Subcutaneous adipose tissue (tissue), 4 donors: ENCODE measurements around the gene KISS1. TPM values are rescaled to one million over a fixed set of nuclear protein-coding genes. Genes with fewer than 3 reads are reported as not detected.

Experiments used
- CTCF ChIP-seq: fragments of 450-650 bp; IDR thresholded peaks from one replicate; pipeline ENCODE4 v1.5.1; 2016; ENCODE audit warnings: low read depth, mild to moderate bottlenecking, control low read depth, antibody characterized with exemption, moderate library complexity
- total RNA-seq, 4 donors: library from RNA; depleted of rRNA; stranded (reverse); fragments of >200 nt; gene quantifications; one replicate each; pipeline ENCODE4 v1.1.0, GENCODE V29; 2016

The KISS1 gene
- total RNA-seq, 4 donors from 2014 or later = not detected

GRCh38 chr1:204228896-204229295, 32.6 kb upstream of the KISS1 start:
- no peak for TF ChIP-seq CTCF

GRCh38 chr1:204227996-204228785, 31.9 kb upstream of the KISS1 start:
- TF ChIP-seq CTCF = no peak

- TF ChIP-seq CTCF = no peak
These were observed 31.1 kb upstream of the KISS1 start for GRCh38 chr1:204227351-204227750.

- no peak for TF ChIP-seq CTCF
These were observed 29.8 kb upstream of the KISS1 start for GRCh38 chr1:204225841-204226735.

- no peak for TF ChIP-seq CTCF
These were observed 28.4 kb upstream of the KISS1 start for GRCh38 chr1:204224655-204225054.

- TF ChIP-seq CTCF = no peak
These were observed 27.0 kb upstream of the KISS1 start for GRCh38 chr1:204223129-204223860.

GRCh38 chr1:204222764-204223055, 26.4 kb upstream of the KISS1 start:
- no peak for TF ChIP-seq CTCF
